NCI-H226 (cell line): ENCODE data around the gene COL6A1.
A peak's percentile ranks its signal among the peaks of the same experiment; 100 is the strongest.
"Not testable (repeated sequence)": the region's sequence is repeated elsewhere in the genome, so short reads cannot be mapped to it uniquely, and the experiment has no call there.

Source experiments
- DNase-seq: peaks from one replicate; pipeline ENCODE4 v3.0.0-alpha.2; 2015

COL6A1 gene

GRCh38 chr21:46033410-46034400 is 52.1 kb downstream of the COL6A1 start:
- DNase-seq = no peak

DNA sequence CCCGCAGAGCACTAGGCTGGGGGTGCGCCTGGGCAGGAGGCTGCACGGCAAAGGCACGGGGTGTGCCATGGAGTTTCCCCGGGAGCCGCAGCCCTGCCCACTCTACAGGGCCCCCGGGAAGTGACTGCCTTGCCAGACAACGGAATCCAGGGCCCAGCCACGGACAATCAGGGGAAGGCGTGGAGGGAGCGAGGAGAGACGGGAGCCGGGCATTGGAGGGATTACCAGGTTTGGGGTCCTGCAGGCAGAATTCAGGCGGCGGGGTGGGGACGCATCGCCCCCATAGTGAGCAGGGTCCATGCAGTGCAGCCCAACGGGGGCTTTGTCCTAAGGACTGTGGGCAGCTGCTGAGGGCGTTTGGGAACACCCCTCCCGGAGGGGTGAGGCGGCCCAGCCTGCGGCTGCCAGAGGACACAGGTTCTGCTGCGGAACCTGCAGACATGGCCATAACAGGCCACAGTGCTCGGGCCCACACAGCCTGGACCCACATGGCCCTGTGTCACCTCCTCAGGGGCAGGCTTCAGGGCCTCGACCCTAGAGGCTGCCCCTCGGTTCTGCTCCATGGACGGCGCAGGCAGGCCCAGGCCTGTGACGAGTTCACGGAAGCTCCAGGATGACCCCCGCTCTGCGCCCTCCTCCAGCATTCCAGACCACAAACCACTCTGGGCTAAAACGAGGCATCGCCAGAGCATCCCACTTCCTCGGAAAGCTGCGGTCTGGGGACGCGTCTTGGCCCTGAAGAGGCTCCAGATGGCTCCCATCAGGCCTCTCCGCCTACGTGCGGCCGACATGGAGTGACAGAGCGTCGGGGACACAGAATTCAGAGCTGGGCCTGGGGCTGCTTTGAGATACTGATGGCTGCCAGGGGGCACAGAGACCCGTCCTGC is 54.5 kb downstream of the COL6A1 start:
- no peak for DNase-seq

DNA sequence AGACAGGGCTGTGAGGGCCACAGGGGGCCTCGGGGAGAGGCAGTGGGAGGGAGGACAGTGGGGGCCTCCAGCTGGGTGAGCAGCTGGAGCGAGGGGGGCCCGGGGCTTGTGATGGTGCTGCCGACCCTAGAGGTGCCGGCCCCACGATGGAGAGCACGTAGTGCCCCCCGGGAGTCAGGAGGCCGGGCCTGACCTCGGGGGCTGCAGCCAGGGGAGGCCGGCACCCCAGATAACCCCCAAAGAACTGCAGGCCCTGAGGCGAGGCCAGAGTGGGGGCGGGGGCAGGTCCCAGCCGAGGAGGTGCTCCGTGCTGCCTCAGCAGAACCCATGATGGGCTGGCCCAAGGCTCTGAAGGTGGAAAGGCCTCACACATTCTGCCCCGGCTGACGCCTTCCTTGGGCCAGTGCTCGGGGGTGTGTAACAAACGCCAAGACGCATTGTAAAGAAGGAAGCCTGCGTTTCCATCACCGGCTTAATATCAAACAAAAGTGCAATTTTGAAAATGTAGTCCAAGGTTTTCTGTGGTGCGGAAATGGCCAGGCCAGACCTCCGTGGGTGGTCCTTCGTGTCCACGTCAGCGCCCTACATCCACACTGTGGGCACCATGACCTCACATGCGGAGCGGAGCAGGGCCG is 55.2 kb downstream of the COL6A1 start:
- DNase-seq = no peak

DNA sequence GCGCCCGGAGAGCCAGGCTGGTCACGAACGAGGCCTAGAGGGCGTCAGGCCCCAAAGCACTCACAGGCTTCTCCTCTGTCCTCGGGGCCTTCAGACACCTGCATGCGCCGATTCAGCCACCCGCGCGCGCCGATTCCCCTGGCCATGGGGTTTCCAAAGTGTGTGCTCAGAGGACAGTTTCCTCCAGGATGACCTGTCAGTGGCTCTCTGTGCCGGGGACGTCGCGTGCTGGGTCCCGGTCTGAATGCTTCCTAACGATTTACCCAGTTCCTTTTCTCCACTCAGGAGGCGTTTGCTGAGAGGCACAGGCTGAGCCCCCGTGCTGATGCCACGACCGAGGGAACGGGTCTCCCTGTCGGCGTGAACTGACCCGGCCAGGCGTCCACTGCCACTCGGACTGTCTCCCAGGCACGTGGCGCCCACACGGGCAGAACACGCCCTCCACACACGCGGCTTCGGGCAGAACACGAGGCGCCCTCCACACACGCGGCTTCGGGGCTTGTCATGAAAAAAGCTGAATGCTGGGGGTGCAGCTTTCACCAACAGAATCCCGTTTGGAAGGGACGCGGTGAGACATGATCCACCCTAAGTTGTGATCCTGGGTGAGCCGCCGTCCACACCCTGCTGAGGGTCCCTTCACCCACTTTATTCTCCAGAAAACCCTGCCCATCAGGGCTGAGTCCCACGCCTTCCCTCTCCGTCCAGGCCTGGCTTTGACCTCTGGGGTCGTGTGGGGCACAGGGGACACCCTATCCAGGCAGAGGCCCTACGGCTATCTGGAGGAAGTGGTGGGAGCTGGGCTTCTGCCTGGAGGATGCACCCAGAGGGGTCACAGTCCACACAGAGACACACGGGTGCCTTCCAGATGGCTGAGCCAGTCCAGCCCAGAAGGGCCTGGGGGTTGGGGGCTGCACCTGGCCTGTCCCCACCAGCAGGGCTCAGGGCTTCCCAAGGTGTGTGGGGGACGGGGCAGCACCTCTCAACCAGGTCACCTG is 56.1 kb downstream of the COL6A1 start:
- DNase-seq = no peak

- no peak for DNase-seq
These were observed 56.8 kb downstream of the COL6A1 start for GRCh38 chr21:46038341-46038829.

DNA sequence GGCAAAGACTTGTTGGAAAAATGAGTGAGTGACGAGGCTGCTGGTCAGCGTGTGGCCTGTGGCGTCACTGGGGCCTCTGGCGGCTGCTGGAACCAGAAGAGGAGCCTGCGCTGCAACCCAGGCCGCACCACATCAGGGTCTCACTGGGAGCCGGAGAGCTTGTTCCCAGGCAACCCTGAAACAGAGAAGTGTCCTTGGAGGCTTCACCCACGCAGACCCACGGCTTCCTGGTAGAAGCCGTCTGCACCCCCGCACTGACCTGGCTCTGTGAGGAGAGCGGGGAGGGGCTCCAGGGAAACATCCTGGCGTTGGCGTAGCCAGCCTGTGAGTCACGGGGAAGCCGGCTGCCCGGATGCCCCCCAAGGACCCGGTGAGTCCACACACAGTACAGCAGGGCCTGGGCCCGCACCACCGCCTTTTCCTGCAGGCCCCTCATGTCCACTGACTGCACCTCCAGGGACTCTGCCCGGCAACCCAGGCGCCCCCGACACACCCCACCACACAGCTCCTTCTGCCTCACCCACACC is 57.4 kb downstream of the COL6A1 start:
- DNase-seq = no peak

DNA sequence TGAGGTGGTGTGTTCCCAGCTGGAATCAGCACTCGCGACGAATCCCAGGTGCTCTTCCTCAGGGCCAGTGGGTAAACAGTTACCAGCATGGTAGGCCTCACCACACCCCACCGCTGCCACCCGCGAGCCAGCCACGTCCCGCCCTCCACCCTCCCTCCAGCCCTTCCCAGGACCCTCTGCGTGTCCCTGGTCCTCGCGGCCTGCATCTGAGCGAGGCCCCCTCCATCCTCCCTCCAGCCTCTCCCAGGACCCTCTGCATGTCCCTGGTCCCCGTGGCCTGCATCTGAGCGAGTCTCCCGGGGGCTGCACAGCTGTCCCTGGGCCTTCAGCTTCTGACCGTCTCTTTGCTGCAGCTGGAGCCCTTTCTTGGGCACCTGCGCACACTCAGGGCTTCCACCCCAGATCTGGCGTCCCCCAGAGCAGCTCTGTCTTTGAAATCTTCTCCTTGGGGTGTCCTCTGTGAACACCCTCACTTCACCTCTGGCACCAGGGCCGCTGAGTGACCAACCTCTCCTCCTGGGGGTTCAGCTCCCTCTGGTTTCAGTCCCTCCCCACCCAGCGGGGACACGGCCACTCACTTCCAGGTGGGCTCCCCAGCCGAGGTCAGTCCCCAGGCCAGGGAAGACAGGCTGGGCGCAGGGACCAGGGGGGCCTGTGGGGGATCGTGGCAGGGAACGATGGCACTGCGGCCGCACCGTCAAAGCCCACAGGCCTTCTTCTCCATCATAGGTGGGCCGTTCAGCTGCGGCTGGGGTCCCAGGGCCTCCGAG is 58.5 kb downstream of the COL6A1 start:
- no peak for DNase-seq

DNA sequence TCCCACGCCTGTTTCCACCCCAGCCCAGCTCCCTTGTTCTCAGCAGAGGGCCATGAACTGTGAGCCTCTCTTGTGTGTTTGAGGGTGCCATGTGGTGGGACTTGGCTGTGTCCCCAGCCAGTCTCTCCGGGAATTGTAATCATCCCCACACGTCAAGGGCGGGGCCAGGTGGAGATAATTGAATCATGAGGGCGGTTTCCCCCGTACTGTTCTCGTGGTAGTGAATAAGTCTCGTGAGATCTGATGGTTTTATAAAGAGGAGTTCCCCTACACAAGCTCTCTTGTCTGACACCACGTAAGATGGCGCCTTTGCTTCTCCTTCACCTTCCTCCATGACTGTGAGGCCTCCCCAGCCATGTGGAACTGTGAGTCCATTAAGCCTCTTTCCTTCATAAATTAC is 59.1 kb downstream of the COL6A1 start:
- no peak for DNase-seq

DNA sequence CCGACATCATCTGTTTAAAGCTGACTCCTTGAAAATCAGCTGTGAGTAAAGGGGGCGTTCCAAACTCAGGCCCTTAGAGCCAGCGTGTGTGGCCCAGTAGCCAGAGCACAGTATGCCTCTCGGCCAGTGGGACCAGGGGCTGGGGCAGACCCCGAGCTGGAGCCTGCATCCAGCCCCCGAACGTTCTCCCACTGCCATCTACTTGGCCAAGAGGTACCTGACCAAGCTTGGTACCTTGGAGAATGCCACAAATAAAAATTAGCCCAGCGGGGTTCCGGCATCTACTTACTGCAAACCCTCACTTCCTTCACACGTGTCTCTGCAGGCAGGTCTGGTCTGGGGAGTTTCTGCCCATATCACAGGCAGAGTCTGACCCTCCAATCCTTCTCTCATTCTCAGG is 59.6 kb downstream of the COL6A1 start:
- no peak for DNase-seq

GRCh38 chr21:46045154-46045553 is 63.6 kb downstream of the COL6A1 start:
- DNase-seq = no peak

DNA sequence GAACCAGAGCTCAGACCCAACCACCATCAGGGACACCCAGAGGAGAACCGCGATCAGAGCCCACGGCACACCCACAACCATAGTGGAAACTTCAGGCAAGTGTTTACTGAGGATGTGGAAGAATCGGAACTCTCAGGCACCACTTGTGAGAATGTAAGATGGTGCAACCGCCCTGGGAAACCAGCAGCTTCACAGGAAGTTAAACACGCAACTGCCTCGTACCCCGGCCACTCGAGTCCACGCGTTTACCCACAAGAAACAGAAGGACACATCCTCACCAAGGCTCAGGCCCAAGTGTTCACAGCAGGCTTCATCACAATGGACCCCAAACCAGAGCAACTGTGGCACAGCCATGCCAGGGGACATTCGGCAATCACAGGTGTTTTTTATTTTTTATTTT is 64.9 kb downstream of the COL6A1 start:
- DNase-seq = no peak

GRCh38 chr21:46046906-46047305 is 65.3 kb downstream of the COL6A1 start:
- DNase-seq = not testable (repeated sequence)

GRCh38 chr21:46048926-46049889 is 67.6 kb downstream of the COL6A1 start:
- peak; percentile 98 for DNase-seq

GRCh38 chr21:46049890-46050667 is 68.5 kb downstream of the COL6A1 start:
- DNase-seq = no peak

- DNase-seq = no peak
These were observed 69.3 kb downstream of the COL6A1 start for GRCh38 chr21:46050668-46051378.

GRCh38 chr21:46051379-46051770 is 69.8 kb downstream of the COL6A1 start:
- DNase-seq = no peak

DNA sequence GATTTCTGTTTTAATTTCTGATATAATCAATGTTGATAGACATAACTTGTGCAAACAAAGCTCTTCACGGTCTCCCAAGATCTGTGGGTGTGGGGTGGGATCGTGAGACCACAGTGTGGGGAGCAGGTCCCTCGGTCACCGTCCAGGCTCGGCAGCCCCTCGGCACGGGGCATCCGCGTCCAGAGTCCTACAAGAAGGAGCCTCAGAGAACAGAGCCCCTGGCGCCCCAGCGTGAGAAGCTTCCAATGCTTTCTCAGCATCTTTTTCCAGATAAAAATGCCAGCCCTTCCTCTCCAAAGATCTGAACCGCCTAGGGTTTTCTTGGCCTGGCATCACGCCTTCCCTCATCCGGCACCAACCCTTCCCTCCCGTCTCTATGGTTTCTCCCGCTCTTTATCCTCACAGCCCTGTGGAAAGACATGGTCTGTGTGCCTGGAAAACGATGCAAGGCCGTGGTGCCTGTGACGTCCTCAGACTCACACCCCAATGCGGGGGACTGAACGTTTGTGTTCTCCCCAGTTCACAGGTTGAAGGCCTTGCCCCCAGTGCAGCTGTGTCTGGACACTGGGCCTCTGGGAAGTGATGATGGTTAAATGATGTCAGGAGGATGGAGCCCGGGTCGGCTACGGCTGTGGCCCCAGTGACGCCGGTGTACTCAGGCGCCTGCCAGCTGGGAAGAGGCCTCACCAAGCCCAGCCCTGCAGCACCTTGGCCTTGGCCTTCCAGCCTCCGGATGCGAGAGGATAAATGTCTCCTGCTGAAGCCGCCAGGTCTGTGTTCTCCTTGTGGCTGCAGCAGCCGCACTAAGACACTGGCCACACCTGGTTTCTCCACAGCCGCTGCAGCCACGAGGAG is 70.5 kb downstream of the COL6A1 start:
- no peak for DNase-seq
